ENCODE data around the gene ABHD10.

DNA sequence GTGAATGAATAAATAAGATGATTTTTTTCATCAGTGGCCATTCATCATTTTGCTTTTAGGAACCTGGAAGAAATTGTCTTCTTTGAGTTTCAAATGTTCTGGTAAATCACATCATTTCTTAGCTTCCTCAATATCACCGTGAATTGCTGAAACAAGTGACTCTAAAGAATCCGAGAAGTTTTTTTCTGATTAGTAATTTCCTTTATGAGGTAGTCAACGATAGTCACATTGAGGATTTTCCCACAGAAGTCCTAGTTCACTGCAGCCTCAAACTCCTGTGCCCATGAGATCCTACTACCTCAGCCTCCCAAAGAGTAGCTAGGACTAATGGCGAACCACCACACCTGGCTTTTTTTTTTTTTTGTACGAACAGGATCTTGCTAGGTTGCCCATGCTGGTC lies 52.1 kb downstream of the ABHD10 start:
- TF ChIP-seq EZH2 (IDR thresholded peaks at IDR 0.05; ENCODE audit: borderline replicate concordance, low read depth, low read length, severe bottlenecking): no peak
- TF ChIP-seq, protein P1, sequence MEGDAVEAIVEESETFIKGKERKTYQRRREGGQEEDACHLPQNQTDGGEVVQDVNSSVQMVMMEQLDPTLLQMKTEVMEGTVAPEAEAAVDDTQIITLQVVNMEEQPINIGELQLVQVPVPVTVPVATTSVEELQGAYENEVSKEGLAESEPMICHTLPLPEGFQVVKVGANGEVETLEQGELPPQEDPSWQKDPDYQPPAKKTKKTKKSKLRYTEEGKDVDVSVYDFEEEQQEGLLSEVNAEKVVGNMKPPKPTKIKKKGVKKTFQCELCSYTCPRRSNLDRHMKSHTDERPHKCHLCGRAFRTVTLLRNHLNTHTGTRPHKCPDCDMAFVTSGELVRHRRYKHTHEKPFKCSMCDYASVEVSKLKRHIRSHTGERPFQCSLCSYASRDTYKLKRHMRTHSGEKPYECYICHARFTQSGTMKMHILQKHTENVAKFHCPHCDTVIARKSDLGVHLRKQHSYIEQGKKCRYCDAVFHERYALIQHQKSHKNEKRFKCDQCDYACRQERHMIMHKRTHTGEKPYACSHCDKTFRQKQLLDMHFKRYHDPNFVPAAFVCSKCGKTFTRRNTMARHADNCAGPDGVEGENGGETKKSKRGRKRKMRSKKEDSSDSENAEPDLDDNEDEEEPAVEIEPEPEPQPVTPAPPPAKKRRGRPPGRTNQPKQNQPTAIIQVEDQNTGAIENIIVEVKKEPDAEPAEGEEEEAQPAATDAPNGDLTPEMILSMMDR (IDR thresholded peaks at IDR 0.05; ENCODE audit: borderline replicate concordance, extremely low read depth, low read length, poor library complexity, severe bottlenecking): no peak

Measured in DND-41 (cell line).